K562 (cell line): ENCODE results near the gene ARL4D. TPM values are rescaled to one million over a fixed set of nuclear protein-coding genes. Genes with fewer than 3 reads are reported as not detected.
A peak's percentile ranks its signal among the peaks of the same experiment; 100 is the strongest.

ENCODE experiments used
- BRD4 ChIP-seq: fragments of 200-600 bp; sonication (generic); IDR thresholded peaks from 2 replicates; pipeline ENCODE4 v1.6.1; 2017; ENCODE audit warnings: inconsistent platforms
- MBD2 ChIP-seq: sonication (generic); IDR thresholded peaks from 2 replicates; pipeline ENCODE4 v1.6.1; 2016; ENCODE audit warnings: low read depth, borderline replicate concordance
- NCOA2 ChIP-seq, 2 experiments: fragments of 450-650 bp; IDR thresholded peaks; 2 replicates each; pipeline ENCODE4 v1.6.1; 2018; ENCODE audit warnings: mild to moderate bottlenecking in 2 of 2, moderate library complexity in 1 of 2; ENCODE audit not compliant: partially characterized antibody in 2 of 2
- NFIX ChIP-seq: fragments of 250-450 bp; sonication (Bioruptor Pico); IDR thresholded peaks from 2 replicates; pipeline ENCODE4 v1.4.0; 2020; ENCODE audit warnings: low read depth, mild to moderate bottlenecking, moderate library complexity
- SIX5 ChIP-seq, 2 experiments: IDR thresholded peaks; 2 replicates each; pipeline ENCODE4 v1.6.1; 2011; ENCODE audit warnings: low read length in 2 of 2, borderline replicate concordance in 1 of 2, low read depth in 1 of 2, mild to moderate bottlenecking in 1 of 2, moderate library complexity in 1 of 2; ENCODE audit not compliant: insufficient read depth in 1 of 2
- SNIP1 ChIP-seq: fragments of 450-650 bp; IDR thresholded peaks from 2 replicates; pipeline ENCODE4 v1.7.1; 2017; ENCODE audit warnings: low read depth, mild to moderate bottlenecking
- TOE1 ChIP-seq, 2 experiments: fragments of 450-650 bp in 1 of 2; sonication (generic) in 1 of 2; formaldehyde crosslinking in 1 of 2; IDR thresholded peaks; 2 replicates each; pipeline versions ENCODE4 v1.7.1 to v1.8.0; 2016 to 2022; ENCODE audit warnings: borderline replicate concordance in 2 of 2, mild to moderate bottlenecking in 2 of 2, antibody characterized with exemption in 1 of 2, inconsistent platforms in 1 of 2, low read depth in 1 of 2, missing genetic modification reagents in 1 of 2, moderate library complexity in 1 of 2
- ZNF24 ChIP-seq: fragments of 450-650 bp; IDR thresholded peaks from 2 replicates; pipeline ENCODE4 v1.6.1; 2016
- ZNF764 ChIP-seq: fragments of 250-450 bp; sonication (Bioruptor Pico); IDR thresholded peaks from 2 replicates; pipeline ENCODE4 v1.4.0; 2020; ENCODE audit warnings: low read depth, mild to moderate bottlenecking, moderate library complexity
- ZNF77 ChIP-seq: fragments of 250-450 bp; sonication (Bioruptor Pico); IDR thresholded peaks from 2 replicates; pipeline ENCODE4 v1.5.0; 2020
- polyA plus RNA-seq, 8 experiments: library from polyadenylated mRNA; depleted of rRNA in 4 of 8; stranded (reverse) in 5 of 8; unstranded in 3 of 8; fragments of >200 nt; fragmentation: Nextera tagmentation in 2 of 8; fragmentation: Illumina TruSeq in 1 of 8; extraction: Ambion mirVana in 2 of 8; extraction: Trizol in 1 of 8; gene quantifications; 2 replicates each; pipeline versions ENCODE4 v1.2.1 to v1.2.3, GENCODE V29; 2011 to 2014; ENCODE audit warnings: inconsistent platforms in 1 of 8, missing spikeins in 1 of 8
- total RNA-seq, 7 experiments: library from RNA; depleted of rRNA in 6 of 7; stranded (reverse); fragments of >200 nt in 6 of 7; fragmentation: Illumina TruSeq in 2 of 7; extraction: Trizol in 2 of 7; gene quantifications; 2 replicates each; pipeline versions ENCODE4 v1.2.1 to v1.2.3, GENCODE V29; 2011 to 2021; ENCODE audit warnings: low replicate concordance in 1 of 7

Gene ARL4D
- total and polyA plus RNA-seq, 9 of the 15 experiments (the other 6 are each of a cell fraction or from before 2014, with no cell fraction given), result 0.07 to 0.53 (median 0.28) TPM; not detected in 1

DNA sequence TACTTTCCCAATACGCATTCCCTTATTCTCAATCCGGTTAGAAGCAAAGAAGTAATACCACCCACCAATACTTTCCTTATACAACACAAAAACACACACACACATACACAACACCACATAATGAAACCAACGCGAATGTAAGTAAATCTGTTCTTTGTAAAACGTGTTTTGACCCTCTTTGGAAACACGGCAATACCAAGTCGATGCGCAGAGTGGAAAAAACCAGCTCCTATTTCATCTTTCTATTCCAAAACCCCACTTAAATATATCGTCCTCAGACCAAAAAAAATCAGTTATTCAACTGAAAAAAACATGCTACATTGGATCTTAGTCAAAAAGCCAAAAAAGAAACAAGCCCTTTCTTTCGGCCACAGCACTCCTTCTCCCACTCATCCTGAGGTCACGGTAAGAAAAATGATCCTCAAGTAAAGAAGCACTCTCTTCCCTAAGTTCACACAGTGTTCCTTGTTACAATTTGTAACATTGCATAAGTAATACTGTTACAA lies 31.0 kb upstream of the ARL4D start (continued):
- TF ChIP-seq TOE1 (IDR thresholded peaks at IDR 0.05; ENCODE audit: borderline replicate concordance) (peak; percentile 81; the same call in 1 of the 2 replicates), TOE1 (CRISPR knock-in tag; IDR thresholded peaks at IDR 0.05; ENCODE audit: borderline replicate concordance, low read depth) (0 out of 2 replicates have a peak, but pooled peaks have one; percentile 32), ZNF77 (peak; percentile 79; the same call in 1 of the 2 replicates), NCOA2 (IDR thresholded peaks at IDR 0.05; ENCODE audit: partially characterized antibody in 2 of 2) (no peak), SNIP1 (peak; percentile 40; the same call in 1 of the 2 replicates), SIX5 (IDR thresholded peaks at IDR 0.05; ENCODE audit: borderline replicate concordance in 1 of 2, insufficient read depth in 1 of 2, low read depth in 1 of 2, low read length in 2 of 2) (no peak), NFIX (CRISPR knock-in tag) (no peak), BRD4 (peak; percentile 69; the same call in 1 of the 2 replicates), MBD2 (peak; percentile 37; the same call in 1 of the 2 replicates), ZNF24 (peak; percentile 88), ZNF764 (peak; percentile 66; the same call in 1 of the 2 replicates)
- TF ChIP-seq, all 486 proteins: peak for 170
